HCT116 (cell line): ENCODE measurements around the gene MID1. TPM values are rescaled to one million over a fixed set of nuclear protein-coding genes. Genes with fewer than 3 reads are reported as not detected.

Source experiments
- ATAC-seq: fragments of 200-7000 bp; cut with Tn5 transposase; 2 replicates; pipeline ENCODE4 v1.9.1; 2020; ENCODE audit warnings: mild to moderate bottlenecking, moderate library complexity
- BruUV-seq: library from RNA; stranded (reverse); fragments of 400-500 nt; replicated peaks from 2 replicates; lab custom pipeline; 2021; lab: Mats Ljungman, UMichigan
- CTCF ChIA-PET: fragments of 300-600 bp; sonication (Branson Sonifier 250); formaldehyde crosslinking; loops from one replicate; lab custom pipeline; 2021; ENCODE audit warnings: antibody characterized with exemption; lab: Charles Lee
- POLR2A ChIA-PET: fragments of 300-600, 350-600 bp; sonication (Branson Sonifier 250); formaldehyde crosslinking; loops from one replicate; lab custom pipeline; 2021; ENCODE audit warnings: antibody characterized with exemption; lab: Charles Lee
- RAD21 ChIA-PET, 2 experiments: fragments of 300-600 bp; sonication (Branson Sonifier 250); formaldehyde crosslinking; loops; one replicate each; lab custom pipeline; 2023; ENCODE audit warnings: low total read pairs in 2 of 2; ENCODE audit not compliant: uncharacterized antibody in 2 of 2, unreplicated experiment in 2 of 2, low non-redundant PET in 1 of 2; lab: Charles Lee
- DNase-seq: peaks from one replicate; pipeline ENCODE4 v3.0.0-alpha.2; 2010; ENCODE audit warnings: low read depth, low spot score
- H2AFZ ChIP-seq: fragments of 200-600 bp; shearing (Covaris generic), sonication (generic); 2 replicates; pipeline ENCODE4 v1.6.1; 2017; ENCODE audit warnings: low read depth, mixed run types, mixed read lengths, antibody characterized with exemption, low read length; ENCODE audit not compliant: poor library complexity, severe bottlenecking
- H3K27ac ChIP-seq: 2 replicates; pipeline ENCODE4 v1.5.1; 2012; ENCODE audit warnings: low read depth, low read length
- H3K27me3 ChIP-seq: fragments of 200-600 bp; sonication (generic); 2 replicates; pipeline ENCODE4 v1.6.1; 2016; ENCODE audit warnings: mixed run types, low read length, mixed read lengths; ENCODE audit not compliant: insufficient read depth
- H3K36me3 ChIP-seq, 2 experiments: fragments of 200-500 bp in 1 of 2; fragments of 200-600 bp in 1 of 2; sonication (Bioruptor generic) in 1 of 2; sonication (generic) in 1 of 2; 2 replicates each; pipeline versions ENCODE4 v1.5.1 to v1.6.1; 2014 to 2016; ENCODE audit warnings: low read length in 2 of 2, inconsistent platforms in 1 of 2, mixed read lengths in 1 of 2, mixed run types in 1 of 2; ENCODE audit not compliant: insufficient read depth in 2 of 2, control insufficient read depth in 1 of 2
- H3K4me1 ChIP-seq, 2 experiments: fragments of 200-600 bp in 1 of 2; sonication (generic) in 1 of 2; 2 replicates each; pipeline versions ENCODE4 v1.5.1 to v1.6.1; 2012 to 2017; ENCODE audit warnings: low read length in 2 of 2, inconsistent platforms in 1 of 2, mild to moderate bottlenecking in 1 of 2, mixed read lengths in 1 of 2, mixed run types in 1 of 2, moderate library complexity in 1 of 2; ENCODE audit not compliant: insufficient read depth in 2 of 2, control insufficient read depth in 1 of 2
- H3K4me2 ChIP-seq: fragments of 200-600 bp; sonication (generic); 2 replicates; pipeline ENCODE4 v1.6.1; 2017; ENCODE audit warnings: mixed run types, low read length, mixed read lengths
- H3K4me3 ChIP-seq, 2 experiments: fragments of 200-600 bp in 1 of 2; sonication (generic) in 1 of 2; replicated peaks in 1 of 2; 2 replicates each; pipeline ENCODE4 v1.5.1; 2011 to 2016; ENCODE audit warnings: low read length in 2 of 2, control low read depth in 1 of 2, low read depth in 1 of 2, mild to moderate bottlenecking in 1 of 2, mixed read lengths in 1 of 2, mixed run types in 1 of 2
- H3K79me2 ChIP-seq: fragments of 200-600 bp; sonication (generic); 2 replicates; pipeline ENCODE4 v1.6.1; 2017; ENCODE audit warnings: mild to moderate bottlenecking, mixed run types, low read length, moderate library complexity, mixed read lengths; ENCODE audit not compliant: insufficient read depth
- H3K9ac ChIP-seq: fragments of 200-600 bp; sonication (generic); 2 replicates; pipeline ENCODE4 v1.6.1; 2016; ENCODE audit warnings: low read length, mixed read lengths
- H3K9me2 ChIP-seq: fragments of 200-600 bp; sonication (generic), shearing (Covaris generic); 2 replicates; pipeline ENCODE4 v1.6.1; 2017; ENCODE audit warnings: mixed run types, mild to moderate bottlenecking, moderate library complexity; ENCODE audit not compliant: insufficient read depth
- H3K9me3 ChIP-seq, 2 experiments: fragments of 200-500 bp in 1 of 2; fragments of 200-600 bp in 1 of 2; sonication (Bioruptor generic) in 1 of 2; sonication (generic) in 1 of 2; 2 replicates each; pipeline ENCODE4 v1.6.1; 2014 to 2017; ENCODE audit warnings: low read length in 2 of 2, mixed read lengths in 2 of 2, inconsistent platforms in 1 of 2, low read depth in 1 of 2, mild to moderate bottlenecking in 1 of 2, mixed run types in 1 of 2, moderate library complexity in 1 of 2; ENCODE audit not compliant: control insufficient read depth in 1 of 2, insufficient read depth in 1 of 2
- H4K20me1 ChIP-seq: fragments of 200-600 bp; sonication (generic), shearing (Covaris generic); 2 replicates; pipeline ENCODE4 v1.6.1; 2017; ENCODE audit warnings: mixed run types, mild to moderate bottlenecking, moderate library complexity; ENCODE audit not compliant: insufficient read depth
- ATF3 ChIP-seq: IDR thresholded peaks from 2 replicates; pipeline ENCODE4 v1.6.1; 2012
- CEBPB ChIP-seq: IDR thresholded peaks from 2 replicates; pipeline ENCODE4 v1.6.1; 2012; ENCODE audit warnings: low read depth
- EGR1 ChIP-seq: IDR thresholded peaks from 2 replicates; pipeline ENCODE4 v1.6.1; 2012; ENCODE audit warnings: low read depth
- ELF1 ChIP-seq: IDR thresholded peaks from 2 replicates; pipeline ENCODE4 v1.6.1; 2012; ENCODE audit warnings: low read depth, borderline replicate concordance
- EZH2phosphoT487 ChIP-seq: fragments of 200-600 bp; IDR thresholded peaks from 2 replicates; pipeline ENCODE4 v1.6.1; 2018; ENCODE audit warnings: antibody characterized with exemption, borderline replicate concordance
- FOSL1 ChIP-seq: IDR thresholded peaks from 2 replicates; pipeline ENCODE4 v1.6.1; 2012; ENCODE audit warnings: low read depth
- JUND ChIP-seq: IDR thresholded peaks from 2 replicates; pipeline ENCODE4 v1.6.1; 2012
- MAX ChIP-seq: IDR thresholded peaks from 2 replicates; pipeline ENCODE4 v1.6.1; 2012
- POLR2AphosphoS5 ChIP-seq: IDR thresholded peaks from 2 replicates; pipeline ENCODE4 v1.6.1; 2011; ENCODE audit warnings: mild to moderate bottlenecking, low read depth, low read length, moderate library complexity
- RAD21 ChIP-seq: IDR thresholded peaks from 2 replicates; pipeline ENCODE4 v1.6.1; 2012; ENCODE audit warnings: low read depth, mild to moderate bottlenecking
- SIN3A ChIP-seq: IDR thresholded peaks from 2 replicates; pipeline ENCODE4 v1.6.1; 2012; ENCODE audit warnings: low read depth
- SP1 ChIP-seq: IDR thresholded peaks from 2 replicates; pipeline ENCODE4 v1.6.1; 2012; ENCODE audit warnings: low read depth
- SRF ChIP-seq: IDR thresholded peaks from 2 replicates; pipeline ENCODE4 v1.6.1; 2012; ENCODE audit warnings: low read depth
- YY1 ChIP-seq: IDR thresholded peaks from 2 replicates; pipeline ENCODE4 v1.6.1; 2011; ENCODE audit warnings: low read length, low read depth, moderate library complexity, mild to moderate bottlenecking; ENCODE audit not compliant: insufficient replicate concordance; ENCODE audit errors: extremely low read depth
- ZBTB33 ChIP-seq: IDR thresholded peaks from 2 replicates; pipeline ENCODE4 v1.6.1; 2011; ENCODE audit warnings: mild to moderate bottlenecking, low read length, moderate library complexity; ENCODE audit not compliant: insufficient replicate concordance; ENCODE audit errors: extremely low read depth
- ZNF274 ChIP-seq: fragments of 200-500 bp; sonication (Bioruptor generic); IDR thresholded peaks from 2 replicates; pipeline ENCODE4 v1.6.1; 2014; ENCODE audit warnings: mild to moderate bottlenecking, low read depth, low read length, inconsistent platforms
- intact Hi-C: fragments of 100-400 bp; cut with micrococcal nuclease; formaldehyde crosslinking; loops from 2 replicates; pipeline ENCODE4 v1.10.0; 2022
- total RNA-seq: library from RNA; stranded (reverse); gene quantifications from one replicate; pipeline ENCODE4 v1.2.1, GENCODE V29; 2021; ENCODE audit not compliant: unreplicated experiment
- TF ChIP-seq, protein P1 (sequence below): IDR thresholded peaks from 2 replicates; pipeline ENCODE4 v1.6.1; 2012; ENCODE audit warnings: low read depth

The MID1 gene
- total RNA-seq, 1 experiment from 2014 or later, result 48.8 TPM

- Histone ChIP-seq H3K27me3 (no peaks in the 10 kb centered on the region), H3K9me2 (no peaks in the 10 kb centered on the region), H3K9ac (no peak overlapping the region), H4K20me1 (no peaks in the 10 kb centered on the region), H2AFZ (no peak overlapping the region), H3K27ac (no peak overlapping the region), H3K79me2 (peaks cover 90% of the 10 kb centered on the region), H3K9me3 (no peaks in the 10 kb centered on the region), H3K36me3 (no peaks in the 10 kb centered on the region), H3K4me1 (no peaks in the 10 kb centered on the region), H3K4me3 (no peak overlapping the region), H3K4me2 (no peak overlapping the region)
- CTCF ChIA-PET, result no interaction called here
- RAD21 ChIA-PET, result no interaction called here
- POLR2A ChIA-PET, result no interaction called here
- TF ChIP-seq SRF (no peak), RAD21 (no peak), ZBTB33 (no peak), JUND (no peak), MAX (no peak), SIN3A (no peak), ZNF274 (no peak), POLR2AphosphoS5 (no peak), CEBPB (no peak), ATF3 (no peak), ELF1 (no peak), YY1 (no peak), SP1 (no peak), EGR1 (no peak), FOSL1 (no peak), EZH2phosphoT487 (no peak)
- TF ChIP-seq, protein P1, sequence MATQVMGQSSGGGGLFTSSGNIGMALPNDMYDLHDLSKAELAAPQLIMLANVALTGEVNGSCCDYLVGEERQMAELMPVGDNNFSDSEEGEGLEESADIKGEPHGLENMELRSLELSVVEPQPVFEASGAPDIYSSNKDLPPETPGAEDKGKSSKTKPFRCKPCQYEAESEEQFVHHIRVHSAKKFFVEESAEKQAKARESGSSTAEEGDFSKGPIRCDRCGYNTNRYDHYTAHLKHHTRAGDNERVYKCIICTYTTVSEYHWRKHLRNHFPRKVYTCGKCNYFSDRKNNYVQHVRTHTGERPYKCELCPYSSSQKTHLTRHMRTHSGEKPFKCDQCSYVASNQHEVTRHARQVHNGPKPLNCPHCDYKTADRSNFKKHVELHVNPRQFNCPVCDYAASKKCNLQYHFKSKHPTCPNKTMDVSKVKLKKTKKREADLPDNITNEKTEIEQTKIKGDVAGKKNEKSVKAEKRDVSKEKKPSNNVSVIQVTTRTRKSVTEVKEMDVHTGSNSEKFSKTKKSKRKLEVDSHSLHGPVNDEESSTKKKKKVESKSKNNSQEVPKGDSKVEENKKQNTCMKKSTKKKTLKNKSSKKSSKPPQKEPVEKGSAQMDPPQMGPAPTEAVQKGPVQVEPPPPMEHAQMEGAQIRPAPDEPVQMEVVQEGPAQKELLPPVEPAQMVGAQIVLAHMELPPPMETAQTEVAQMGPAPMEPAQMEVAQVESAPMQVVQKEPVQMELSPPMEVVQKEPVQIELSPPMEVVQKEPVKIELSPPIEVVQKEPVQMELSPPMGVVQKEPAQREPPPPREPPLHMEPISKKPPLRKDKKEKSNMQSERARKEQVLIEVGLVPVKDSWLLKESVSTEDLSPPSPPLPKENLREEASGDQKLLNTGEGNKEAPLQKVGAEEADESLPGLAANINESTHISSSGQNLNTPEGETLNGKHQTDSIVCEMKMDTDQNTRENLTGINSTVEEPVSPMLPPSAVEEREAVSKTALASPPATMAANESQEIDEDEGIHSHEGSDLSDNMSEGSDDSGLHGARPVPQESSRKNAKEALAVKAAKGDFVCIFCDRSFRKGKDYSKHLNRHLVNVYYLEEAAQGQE, result no peak
- intact Hi-C loops, result no loop called here
- no peak for ATAC-seq
- no peak for DNase-seq
- BruUV-seq, result no TSS peak
Measured at GRCh38 chrX:10591363-10592335, 28.7 kb downstream of the MID1 start.
